H9 (cell line): Measurements from ENCODE around the gene CCL11. TPM values are rescaled to one million over a fixed set of nuclear protein-coding genes. Genes with fewer than 3 reads are reported as not detected.

ENCODE experiments used
- DNase-seq: peaks from one replicate; pipeline ENCODE4 v3.0.0-alpha.2; 2017
- H2AFZ ChIP-seq: one replicate; pipeline ENCODE4 v1.6.1; 2013; ENCODE audit warnings: mild to moderate bottlenecking, low read length, control low read depth, moderate library complexity
- H2AK5ac ChIP-seq: 2 replicates; pipeline ENCODE4 v1.6.1; 2013; ENCODE audit warnings: low read length, control low read depth, mixed read lengths; ENCODE audit not compliant: insufficient read length
- H2BK120ac ChIP-seq: one replicate; pipeline ENCODE4 v1.6.1; 2013; ENCODE audit warnings: low read depth, mild to moderate bottlenecking, low read length, control low read depth, inconsistent platforms; ENCODE audit not compliant: poor library complexity, severe bottlenecking
- H2BK12ac ChIP-seq: 2 replicates; pipeline ENCODE4 v1.6.1; 2013; ENCODE audit warnings: low read length, control low read depth, mixed read lengths, low read depth; ENCODE audit not compliant: insufficient read length
- H2BK15ac ChIP-seq: 2 replicates; pipeline ENCODE4 v1.6.1; 2013; ENCODE audit warnings: low read depth, low read length, control low read depth
- H2BK20ac ChIP-seq: one replicate; pipeline ENCODE4 v1.6.1; 2013; ENCODE audit warnings: low read depth, mild to moderate bottlenecking, low read length, control low read depth, inconsistent platforms; ENCODE audit not compliant: poor library complexity, severe bottlenecking
- H2BK5ac ChIP-seq: 2 replicates; pipeline ENCODE4 v1.6.1; 2013; ENCODE audit warnings: low read length, control low read depth, mixed read lengths; ENCODE audit not compliant: insufficient read length
- H3K14ac ChIP-seq: 2 replicates; pipeline ENCODE4 v1.6.1; 2013; ENCODE audit warnings: low read length, control low read depth; ENCODE audit not compliant: insufficient read depth
- H3K18ac ChIP-seq: 2 replicates; pipeline ENCODE4 v1.6.1; 2013; ENCODE audit warnings: low read depth, mild to moderate bottlenecking, mixed read lengths, low read length, control low read depth; ENCODE audit not compliant: insufficient read length
- H3K23ac ChIP-seq: 2 replicates; pipeline ENCODE4 v1.6.1; 2013; ENCODE audit warnings: low read length, control low read depth, mixed read lengths, low read depth; ENCODE audit not compliant: insufficient read length
- H3K23me2 ChIP-seq: 2 replicates; pipeline ENCODE4 v1.6.1; 2013; ENCODE audit warnings: low read depth, mild to moderate bottlenecking, mixed read lengths, low read length, control low read depth; ENCODE audit not compliant: insufficient read length, poor library complexity, severe bottlenecking
- H3K27ac ChIP-seq: 2 replicates; pipeline ENCODE4 v1.5.1; 2013; ENCODE audit warnings: low read length, control low read depth, mixed read lengths, low read depth; ENCODE audit not compliant: insufficient read length
- H3K27me3 ChIP-seq: 2 replicates; pipeline ENCODE4 v1.6.1; 2013; ENCODE audit warnings: low read length, control low read depth, inconsistent platforms; ENCODE audit not compliant: insufficient read depth
- H3K4ac ChIP-seq: 2 replicates; pipeline ENCODE4 v1.6.1; 2013; ENCODE audit warnings: low read depth, mild to moderate bottlenecking, control low read depth, inconsistent platforms, low read length, moderate library complexity
- H3K4me1 ChIP-seq: 2 replicates; pipeline ENCODE4 v1.6.1; 2013; ENCODE audit warnings: low read length, control low read depth, inconsistent platforms; ENCODE audit not compliant: insufficient read depth
- H3K4me2 ChIP-seq: 2 replicates; pipeline ENCODE4 v1.6.1; 2013; ENCODE audit warnings: low read length, control low read depth, mixed read lengths; ENCODE audit not compliant: insufficient read length, insufficient read depth
- H3K56ac ChIP-seq: 2 replicates; pipeline ENCODE4 v1.6.1; 2013; ENCODE audit warnings: low read depth, mild to moderate bottlenecking, mixed read lengths, low read length, control low read depth; ENCODE audit not compliant: insufficient read length
- H3K79me1 ChIP-seq: 2 replicates; pipeline ENCODE4 v1.6.1; 2013; ENCODE audit warnings: low read depth, mild to moderate bottlenecking, moderate library complexity, low read length, control low read depth, inconsistent platforms; ENCODE audit not compliant: insufficient read depth, poor library complexity, severe bottlenecking
- H3K79me2 ChIP-seq: 2 replicates; pipeline ENCODE4 v1.6.1; 2013; ENCODE audit warnings: low read length, control low read depth, inconsistent platforms; ENCODE audit not compliant: insufficient read depth
- H3K9ac ChIP-seq: 2 replicates; pipeline ENCODE4 v1.6.1; 2013; ENCODE audit warnings: low read length, control low read depth, mixed read lengths; ENCODE audit not compliant: insufficient read length; ENCODE audit errors: extremely low read depth
- H3K9me3 ChIP-seq: one replicate; pipeline ENCODE4 v1.6.1; 2013; ENCODE audit warnings: low read depth, low read length, inconsistent platforms; ENCODE audit not compliant: control insufficient read depth
- H3T11ph ChIP-seq: one replicate; pipeline ENCODE4 v1.6.1; 2013; ENCODE audit warnings: mild to moderate bottlenecking, low read length, control low read depth, inconsistent platforms
- H4K20me1 ChIP-seq: one replicate; pipeline ENCODE4 v1.6.1; 2013; ENCODE audit not compliant: control insufficient read depth, insufficient read length, insufficient read depth
- H4K5ac ChIP-seq: 2 replicates; pipeline ENCODE4 v1.6.1; 2013; ENCODE audit warnings: low read depth, mild to moderate bottlenecking, mixed read lengths, low read length, control low read depth; ENCODE audit not compliant: insufficient read length
- H4K8ac ChIP-seq: replicated peaks from 2 replicates; pipeline ENCODE4 v1.6.1; 2013; ENCODE audit warnings: low read length, control low read depth, mixed read lengths, low read depth; ENCODE audit not compliant: insufficient read length
- H4K91ac ChIP-seq: 2 replicates; pipeline ENCODE4 v1.6.1; 2013; ENCODE audit warnings: low read depth, mild to moderate bottlenecking, moderate library complexity, mixed read lengths, low read length, control low read depth; ENCODE audit not compliant: insufficient read length
- H3K27ac Mint-ChIP-seq, 3 experiments: 2 replicates in 2 of 3; 3 replicates in 1 of 3; pipeline ENCODE4 v1.8.0; 2020 to 2021; ENCODE audit warnings: mixed read lengths in 3 of 3, mild to moderate bottlenecking in 1 of 3, moderate library complexity in 1 of 3
- H3K27me3 Mint-ChIP-seq: 2 replicates; pipeline ENCODE4 v1.8.0; 2021; ENCODE audit warnings: low read depth, mild to moderate bottlenecking, moderate library complexity, mixed read lengths
- H3K36me3 Mint-ChIP-seq, 3 experiments: 2 replicates in 2 of 3; 3 replicates in 1 of 3; pipeline ENCODE4 v1.8.0; 2020 to 2021; ENCODE audit warnings: low read depth in 3 of 3, mixed read lengths in 3 of 3; ENCODE audit not compliant: insufficient read depth in 1 of 3
- H3K4me1 Mint-ChIP-seq, 2 experiments: 2 replicates each; pipeline ENCODE4 v1.8.0; 2020; ENCODE audit warnings: mixed read lengths in 2 of 2
- H3K4me3 Mint-ChIP-seq, 2 experiments: 2 replicates in 1 of 2; 3 replicates in 1 of 2; pipeline ENCODE4 v1.8.0; 2020 to 2021; ENCODE audit warnings: mild to moderate bottlenecking in 2 of 2, mixed read lengths in 2 of 2, moderate library complexity in 1 of 2
- H3K9me3 Mint-ChIP-seq, 2 experiments: 2 replicates in 1 of 2; 3 replicates in 1 of 2; pipeline ENCODE4 v1.8.0; 2020; ENCODE audit warnings: mild to moderate bottlenecking in 2 of 2, mixed read lengths in 2 of 2, moderate library complexity in 1 of 2
- CTCF ChIP-seq: fragments of 200-600 bp; sonication (generic); conservative IDR thresholded peaks from 3 replicates; pipeline ENCODE4 v1.8.0; 2021; ENCODE audit warnings: antibody characterized with exemption, mild to moderate bottlenecking
- WGBS: extraction: QIAGEN DNeasy Blood & Tissue Kit; methylation state at CpG from one replicate; pipeline ENCODE4 v1.1.7; 2013; ENCODE audit warnings: missing lambda C conversion rate, low lambda C conversion rate, mixed read lengths; ENCODE audit not compliant: insufficient read length; ENCODE audit errors: extremely low coverage; 5-methylcytosine and 5-hydroxymethylcytosine counted together
- total RNA-seq: library from RNA; stranded (reverse); gene quantifications from 2 replicates; pipeline ENCODE4 v1.2.1, GENCODE V29; 2021

Gene CCL11
- total RNA-seq, 1 experiment from 2014 or later, result not detected

- no peaks in the 10 kb centered on the region for H3K36me3 Mint-ChIP-seq
- WGBS, result no CpG with 5 or more reads among the region's 7 CpGs
- Histone ChIP-seq H2AFZ (no peak overlapping the region), H3K27me3 (no peaks in the 10 kb centered on the region), H4K5ac (no peak overlapping the region), H3K27ac (no peak overlapping the region), H3K56ac (no peak overlapping the region), H3K9ac (no peak overlapping the region), H2BK5ac (no peak overlapping the region), H3K23ac (no peak overlapping the region), H3K4me2 (no peak overlapping the region), H2BK20ac (no peak overlapping the region), H3K23me2 (no peaks in the 10 kb centered on the region), H2BK15ac (no peak overlapping the region), H3T11ph (no peak overlapping the region), H2BK120ac (no peak overlapping the region), H2AK5ac (no peak overlapping the region), H3K79me1 (no peaks in the 10 kb centered on the region), H3K14ac (no peak overlapping the region), H3K9me3 (no peaks in the 10 kb centered on the region), H3K18ac (no peak overlapping the region), H4K8ac (no peak overlapping the region), H3K4ac (no peak overlapping the region), H3K4me1 (no peaks in the 10 kb centered on the region), H4K20me1 (no peaks in the 10 kb centered on the region), H4K91ac (no peak overlapping the region), H3K79me2 (no peaks in the 10 kb centered on the region), H2BK12ac (no peak overlapping the region)
- no peak overlapping the region for H3K27ac Mint-ChIP-seq
- no peak for DNase-seq
- H3K27me3 Mint-ChIP-seq, result peaks cover 14% of the 10 kb centered on the region
- peaks cover 0 to 5% of the 10 kb centered on the region in 2 experiments; a peak in 3 of 4 replicates for H3K4me1 Mint-ChIP-seq
- H3K9me3 Mint-ChIP-seq, result no peaks in the 10 kb centered on the region
- H3K4me3 Mint-ChIP-seq, result no peak overlapping the region
- TF ChIP-seq CTCF, result no peak
These were observed 25.7 kb downstream of the CCL11 start for GRCh38 chr17:34311291-34311690.
